ENCODE results near the gene CD72. TPM values are rescaled to one million over a fixed set of nuclear protein-coding genes. Genes with fewer than 3 reads are reported as not detected.

Gene CD72
- total and polyA plus RNA-seq, 2 donors (not counting 1 experiment from before 2014, with no cell fraction given), result 1.00 to 2.8 TPM

DNA sequence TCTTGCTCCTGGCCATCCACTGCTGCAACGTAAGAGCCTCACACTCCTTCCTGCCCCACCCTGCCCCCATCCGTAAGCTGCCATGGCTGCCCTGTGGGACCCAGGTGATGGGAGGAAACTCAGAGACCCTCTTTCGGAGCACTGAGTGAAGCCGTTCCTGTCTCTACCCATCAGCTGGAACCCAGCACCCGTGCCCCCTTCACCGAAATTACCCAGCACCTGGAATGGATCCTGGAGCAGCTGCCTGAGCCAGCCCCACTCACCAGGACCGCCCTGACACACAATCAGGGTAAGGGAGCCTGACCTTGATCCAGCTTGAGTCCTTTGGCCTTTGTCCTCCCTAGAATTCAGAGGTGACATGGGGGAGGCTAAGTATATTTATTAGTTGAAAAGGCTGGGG lies 10.0 kb downstream of the CD72 start:
- peaks cover 8% of the 10 kb centered on the region for H3K79me2 ChIP-seq (ENCODE audit: control insufficient read depth, insufficient read depth, low read length)
- H3K27ac ChIP-seq (ENCODE audit: insufficient read depth, low read length), result no peak overlapping the region
- no peak overlapping the region for H3K9ac ChIP-seq (ENCODE audit: insufficient read depth, low read length)
- H3K4me1 ChIP-seq (ENCODE audit: control insufficient read depth, extremely low read depth, insufficient read depth, low read length), result peaks cover 6% of the 10 kb centered on the region
- no peak overlapping the region for H3K4me2 ChIP-seq (ENCODE audit: extremely low read depth, insufficient read depth, low read length)
- H3K36me3 ChIP-seq (ENCODE audit: control insufficient read depth, insufficient read depth, low read length), result no peaks in the 10 kb centered on the region
- H3K4me3 ChIP-seq (replicated peaks in 1 of 4; ENCODE audit: control extremely low read depth in 1 of 4, insufficient read depth in 1 of 4, low read depth in 3 of 4, low read length in 4 of 4), result no peak overlapping the region
- no peaks in the 10 kb centered on the region for H4K20me1 ChIP-seq (ENCODE audit: control insufficient read depth, extremely low read depth, insufficient read depth, low read length)
- DNase-seq (ENCODE audit: low read depth in 2 of 2), result no peak
- TF ChIP-seq, protein P1, sequence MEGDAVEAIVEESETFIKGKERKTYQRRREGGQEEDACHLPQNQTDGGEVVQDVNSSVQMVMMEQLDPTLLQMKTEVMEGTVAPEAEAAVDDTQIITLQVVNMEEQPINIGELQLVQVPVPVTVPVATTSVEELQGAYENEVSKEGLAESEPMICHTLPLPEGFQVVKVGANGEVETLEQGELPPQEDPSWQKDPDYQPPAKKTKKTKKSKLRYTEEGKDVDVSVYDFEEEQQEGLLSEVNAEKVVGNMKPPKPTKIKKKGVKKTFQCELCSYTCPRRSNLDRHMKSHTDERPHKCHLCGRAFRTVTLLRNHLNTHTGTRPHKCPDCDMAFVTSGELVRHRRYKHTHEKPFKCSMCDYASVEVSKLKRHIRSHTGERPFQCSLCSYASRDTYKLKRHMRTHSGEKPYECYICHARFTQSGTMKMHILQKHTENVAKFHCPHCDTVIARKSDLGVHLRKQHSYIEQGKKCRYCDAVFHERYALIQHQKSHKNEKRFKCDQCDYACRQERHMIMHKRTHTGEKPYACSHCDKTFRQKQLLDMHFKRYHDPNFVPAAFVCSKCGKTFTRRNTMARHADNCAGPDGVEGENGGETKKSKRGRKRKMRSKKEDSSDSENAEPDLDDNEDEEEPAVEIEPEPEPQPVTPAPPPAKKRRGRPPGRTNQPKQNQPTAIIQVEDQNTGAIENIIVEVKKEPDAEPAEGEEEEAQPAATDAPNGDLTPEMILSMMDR (conservative IDR thresholded peaks at IDR 0.05 in 1 of 2, IDR thresholded peaks at IDR 0.05 in 1 of 2; ENCODE audit: low read depth in 1 of 2, low read length in 2 of 2), result no peak
- TF ChIP-seq EZH2 (IDR thresholded peaks at IDR 0.05; ENCODE audit: low read length, missing control alignments), result no peak
- no peaks in the 10 kb centered on the region for H3K27me3 ChIP-seq (ENCODE audit: control insufficient read depth, insufficient read depth, low read length)
- no peak overlapping the region for H2AFZ ChIP-seq (ENCODE audit: low read length)
- H3K9me3 ChIP-seq (ENCODE audit: control insufficient read depth, insufficient read depth, low read depth, low read length), result no peaks in the 10 kb centered on the region

DNA sequence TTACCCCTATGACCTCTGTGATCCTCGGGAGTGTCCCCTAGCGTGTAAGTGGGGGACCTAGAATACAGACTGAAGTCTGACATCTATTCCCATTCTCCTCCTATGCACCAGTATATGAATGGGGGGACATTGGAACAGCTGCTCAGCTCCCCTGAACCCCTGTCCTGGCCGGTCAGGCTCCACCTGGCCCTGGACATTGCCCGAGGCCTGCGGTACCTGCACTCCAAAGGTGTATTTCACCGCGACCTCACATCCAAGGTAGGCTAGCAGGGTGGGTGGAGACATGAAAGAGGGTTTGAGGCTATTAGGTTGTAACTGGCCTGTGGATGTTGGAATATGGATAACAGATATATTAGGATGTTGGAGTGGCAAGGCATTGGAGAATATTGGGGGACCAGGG lies 11.5 kb downstream of the CD72 start:
- H3K4me3 ChIP-seq (replicated peaks in 1 of 4; ENCODE audit: control extremely low read depth in 1 of 4, insufficient read depth in 1 of 4, low read depth in 3 of 4, low read length in 4 of 4), result peak overlapping the region in 1 of 4 experiments; percentile 77
- no peak overlapping the region for H3K27ac ChIP-seq (ENCODE audit: insufficient read depth, low read length)
- no peak for DNase-seq (ENCODE audit: low read depth in 2 of 2)
- H3K4me1 ChIP-seq (ENCODE audit: control insufficient read depth, extremely low read depth, insufficient read depth, low read length), result peaks cover 6% of the 10 kb centered on the region
- no peaks in the 10 kb centered on the region for H3K9me3 ChIP-seq (ENCODE audit: control insufficient read depth, insufficient read depth, low read depth, low read length)
- peaks cover 8% of the 10 kb centered on the region for H3K79me2 ChIP-seq (ENCODE audit: control insufficient read depth, insufficient read depth, low read length)
- no peak overlapping the region for H2AFZ ChIP-seq (ENCODE audit: low read length)
- TF ChIP-seq, protein P1 (conservative IDR thresholded peaks at IDR 0.05 in 1 of 2, IDR thresholded peaks at IDR 0.05 in 1 of 2; ENCODE audit: low read depth in 1 of 2, low read length in 2 of 2), result no peak
- TF ChIP-seq EZH2 (IDR thresholded peaks at IDR 0.05; ENCODE audit: low read length, missing control alignments), result no peak
- H3K27me3 ChIP-seq (ENCODE audit: control insufficient read depth, insufficient read depth, low read length), result no peaks in the 10 kb centered on the region
- no peak overlapping the region for H3K9ac ChIP-seq (ENCODE audit: insufficient read depth, low read length)
- no peaks in the 10 kb centered on the region for H4K20me1 ChIP-seq (ENCODE audit: control insufficient read depth, extremely low read depth, insufficient read depth, low read length)
- no peak overlapping the region for H3K4me2 ChIP-seq (ENCODE audit: extremely low read depth, insufficient read depth, low read length)
- no peaks in the 10 kb centered on the region for H3K36me3 ChIP-seq (ENCODE audit: control insufficient read depth, insufficient read depth, low read length)

DNA sequence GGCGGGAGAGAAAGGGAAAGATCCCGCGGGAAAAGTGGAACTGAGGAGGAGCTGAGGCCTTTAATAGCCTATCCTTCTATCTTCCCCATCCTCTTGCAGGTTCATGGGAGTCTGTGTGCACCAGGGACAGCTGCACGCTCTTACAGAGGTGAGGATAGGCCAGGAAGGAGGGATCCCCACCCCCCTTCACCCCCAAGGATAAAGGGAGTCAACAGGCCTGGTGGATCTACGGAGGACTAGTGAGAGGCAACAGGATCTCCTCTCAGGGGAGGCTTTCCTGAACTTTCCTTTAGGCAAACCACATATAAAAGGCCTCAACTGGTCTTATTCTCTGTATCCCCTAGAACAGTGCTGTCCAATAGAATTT lies 12.1 kb downstream of the CD72 start:
- Histone ChIP-seq H3K9ac (ENCODE audit: insufficient read depth, low read length) (peak overlapping the region; percentile 65), H3K79me2 (ENCODE audit: control insufficient read depth, insufficient read depth, low read length) (peaks cover 8% of the 10 kb centered on the region), H3K27me3 (ENCODE audit: control insufficient read depth, insufficient read depth, low read length) (no peaks in the 10 kb centered on the region), H3K27ac (ENCODE audit: insufficient read depth, low read length) (no peak overlapping the region), H4K20me1 (ENCODE audit: control insufficient read depth, extremely low read depth, insufficient read depth, low read length) (no peaks in the 10 kb centered on the region), H3K9me3 (ENCODE audit: control insufficient read depth, insufficient read depth, low read depth, low read length) (no peaks in the 10 kb centered on the region), H3K36me3 (ENCODE audit: control insufficient read depth, insufficient read depth, low read length) (no peaks in the 10 kb centered on the region), H3K4me1 (ENCODE audit: control insufficient read depth, extremely low read depth, insufficient read depth, low read length) (peaks cover 6% of the 10 kb centered on the region), H2AFZ (ENCODE audit: low read length) (no peak overlapping the region), H3K4me3 (replicated peaks in 1 of 4; ENCODE audit: control extremely low read depth in 1 of 4, insufficient read depth in 1 of 4, low read depth in 3 of 4, low read length in 4 of 4) (peak overlapping the region; percentile 40 to 77 (median 62)), H3K4me2 (ENCODE audit: extremely low read depth, insufficient read depth, low read length) (peak overlapping the region; percentile 96)
- TF ChIP-seq, protein P1 (conservative IDR thresholded peaks at IDR 0.05 in 1 of 2, IDR thresholded peaks at IDR 0.05 in 1 of 2; ENCODE audit: low read depth in 1 of 2, low read length in 2 of 2), result no peak
- TF ChIP-seq EZH2 (IDR thresholded peaks at IDR 0.05; ENCODE audit: low read length, missing control alignments), result no peak
- DNase-seq (ENCODE audit: low read depth in 2 of 2), result no peak
